LNCaP clone FGC (cell line): ENCODE data around the gene LHB.
"Not testable (repeated sequence)": the region's sequence is repeated elsewhere in the genome, so short reads cannot be mapped to it uniquely, and the experiment has no call there.

Experiments
- DNase-seq: peaks from one replicate; pipeline ENCODE4 v3.0.0-alpha.2; 2011; ENCODE audit warnings: low read depth
- H3K4me3 ChIP-seq: 2 replicates; pipeline ENCODE4 v1.5.1; 2011; ENCODE audit warnings: mild to moderate bottlenecking, low read depth, low read length, control low read depth
- TF ChIP-seq, protein P1 (sequence below): IDR thresholded peaks from 2 replicates; pipeline ENCODE4 v1.5.1; 2012; ENCODE audit warnings: mild to moderate bottlenecking; ENCODE audit not compliant: control insufficient read depth, insufficient read depth; ENCODE audit errors: extremely low read depth

The LHB gene

DNA sequence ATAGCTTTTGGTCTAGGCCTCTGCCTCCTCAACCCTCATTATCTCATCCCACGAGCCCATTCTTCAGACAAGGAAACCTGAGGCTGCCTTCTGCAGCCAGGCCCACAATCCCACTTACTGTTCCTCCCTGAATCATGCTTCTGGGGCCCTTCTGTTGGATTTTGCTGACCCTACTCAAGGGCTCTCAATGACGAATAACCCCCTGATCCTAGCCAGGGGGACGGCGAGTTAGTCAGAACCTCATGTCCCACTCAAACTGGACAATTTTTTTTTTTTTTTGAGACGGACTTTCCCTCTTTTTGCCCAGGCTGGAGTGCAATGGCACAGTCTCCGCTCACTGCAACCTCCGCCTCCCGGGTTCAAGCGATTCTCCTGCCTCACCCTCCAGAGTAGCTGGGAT lies 5.2 kb upstream of the LHB start:
- TF ChIP-seq, protein P1, sequence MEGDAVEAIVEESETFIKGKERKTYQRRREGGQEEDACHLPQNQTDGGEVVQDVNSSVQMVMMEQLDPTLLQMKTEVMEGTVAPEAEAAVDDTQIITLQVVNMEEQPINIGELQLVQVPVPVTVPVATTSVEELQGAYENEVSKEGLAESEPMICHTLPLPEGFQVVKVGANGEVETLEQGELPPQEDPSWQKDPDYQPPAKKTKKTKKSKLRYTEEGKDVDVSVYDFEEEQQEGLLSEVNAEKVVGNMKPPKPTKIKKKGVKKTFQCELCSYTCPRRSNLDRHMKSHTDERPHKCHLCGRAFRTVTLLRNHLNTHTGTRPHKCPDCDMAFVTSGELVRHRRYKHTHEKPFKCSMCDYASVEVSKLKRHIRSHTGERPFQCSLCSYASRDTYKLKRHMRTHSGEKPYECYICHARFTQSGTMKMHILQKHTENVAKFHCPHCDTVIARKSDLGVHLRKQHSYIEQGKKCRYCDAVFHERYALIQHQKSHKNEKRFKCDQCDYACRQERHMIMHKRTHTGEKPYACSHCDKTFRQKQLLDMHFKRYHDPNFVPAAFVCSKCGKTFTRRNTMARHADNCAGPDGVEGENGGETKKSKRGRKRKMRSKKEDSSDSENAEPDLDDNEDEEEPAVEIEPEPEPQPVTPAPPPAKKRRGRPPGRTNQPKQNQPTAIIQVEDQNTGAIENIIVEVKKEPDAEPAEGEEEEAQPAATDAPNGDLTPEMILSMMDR = no peak
- no peak overlapping the region for H3K4me3 ChIP-seq
- no peak for DNase-seq

DNA sequence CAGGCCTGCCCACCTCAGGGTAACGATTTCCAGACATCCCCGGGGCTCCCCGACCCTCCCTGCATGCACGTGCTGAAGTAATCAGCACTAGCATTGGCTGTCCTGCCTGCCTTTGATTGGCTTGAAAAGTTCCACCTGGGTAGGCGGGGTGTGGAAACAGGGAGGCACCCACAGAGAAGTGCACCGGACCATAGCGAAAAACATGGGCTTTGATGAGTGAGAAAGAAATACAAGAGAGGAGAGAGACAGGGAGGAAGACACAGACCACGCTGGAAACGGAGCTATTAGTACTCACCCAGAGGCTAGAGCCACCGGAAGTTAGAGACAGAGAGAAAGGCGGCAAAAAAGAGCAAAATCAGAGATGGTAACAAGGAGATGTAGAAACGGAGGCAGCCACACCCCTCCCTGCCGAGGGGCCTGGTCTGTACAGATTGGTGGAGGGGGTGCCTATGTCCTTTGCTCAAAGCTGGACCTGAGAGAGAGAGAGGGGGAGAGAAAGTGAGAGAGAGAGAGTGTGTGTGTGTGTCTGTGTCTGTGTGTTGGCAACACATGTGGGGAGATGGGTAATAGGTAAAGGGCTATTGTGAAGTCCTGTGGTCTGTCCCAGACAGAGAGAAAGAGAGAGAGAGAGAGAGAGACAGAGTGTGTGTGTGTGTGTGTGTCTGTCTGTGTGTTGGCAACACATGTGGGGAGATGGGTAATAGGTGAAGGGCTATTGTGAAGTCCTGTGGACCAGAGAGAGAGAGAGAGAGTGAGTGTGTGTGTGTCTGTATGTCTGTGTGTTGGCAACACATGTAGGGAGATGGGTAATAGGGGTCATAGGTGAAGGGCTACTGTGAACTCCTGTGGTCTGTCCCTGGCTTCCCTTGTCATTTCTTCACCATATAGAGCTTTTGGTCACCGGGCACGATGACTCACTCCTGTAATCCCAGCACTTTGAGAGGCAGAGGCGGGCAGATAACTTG lies 4.3 kb upstream of the LHB start:
- TF ChIP-seq, protein P1 = no peak
- no peak for DNase-seq
- no peak overlapping the region for H3K4me3 ChIP-seq

DNA sequence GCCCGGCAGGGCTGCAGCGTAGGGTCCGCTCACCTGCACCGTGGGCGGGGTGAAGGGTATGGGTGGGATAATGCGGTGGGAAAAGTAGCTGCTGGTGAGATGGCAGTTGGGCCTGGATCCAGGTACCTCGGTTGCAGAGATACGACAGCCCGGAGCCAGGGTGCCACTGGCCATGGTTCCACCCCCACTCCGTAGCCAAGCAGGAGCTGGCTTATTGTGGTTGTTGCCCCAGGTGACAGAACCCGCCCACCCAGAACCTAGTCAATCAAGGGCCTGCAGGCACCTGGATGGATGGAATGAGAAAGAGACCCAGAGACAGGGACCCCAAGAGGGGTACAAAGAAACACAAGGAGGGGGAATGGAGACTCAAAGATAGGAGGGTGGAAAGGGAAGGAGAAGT lies 3.5 kb upstream of the LHB start:
- DNase-seq = no peak
- TF ChIP-seq, protein P1 = no peak
- H3K4me3 ChIP-seq = no peak overlapping the region

DNA sequence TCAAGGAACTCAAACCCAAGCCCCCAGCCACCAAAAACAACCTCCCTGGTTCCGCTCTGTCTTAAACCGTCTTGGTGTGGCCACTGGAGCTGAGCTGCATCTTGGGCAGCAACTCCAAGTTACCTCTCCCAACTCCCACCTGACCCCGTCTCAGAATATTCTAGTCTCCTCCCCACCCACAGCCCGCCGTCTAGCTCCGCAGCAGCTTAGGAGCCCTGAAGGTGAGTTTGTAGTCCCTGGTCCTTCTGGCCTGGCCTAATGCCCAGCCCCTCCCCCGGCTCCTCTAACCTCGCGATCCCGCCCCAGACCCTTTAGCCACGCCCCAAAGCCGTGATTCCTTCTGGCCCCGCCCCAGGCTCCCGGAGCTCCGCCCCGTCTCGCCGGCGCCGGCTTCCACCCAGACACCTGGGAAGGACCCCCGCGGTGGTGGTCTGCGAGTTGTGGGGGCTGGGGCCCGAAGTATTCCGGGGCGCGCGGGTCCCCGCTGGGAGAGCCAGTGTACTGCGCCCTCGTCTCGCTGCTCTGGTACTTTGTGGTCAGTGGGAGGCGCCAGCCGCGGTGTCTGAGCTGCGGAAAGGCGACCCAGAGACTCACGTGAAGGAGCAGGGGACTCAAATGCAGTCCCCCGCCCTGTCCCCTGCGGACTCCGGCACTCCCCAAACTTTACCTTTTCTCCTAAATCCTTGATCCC lies 2.5 kb upstream of the LHB start:
- TF ChIP-seq, protein P1 = 0 out of 2 replicates have a peak, but pooled peaks have one; percentile 1
- DNase-seq = no peak
- H3K4me3 ChIP-seq = peak overlapping the region; percentile 41

DNA sequence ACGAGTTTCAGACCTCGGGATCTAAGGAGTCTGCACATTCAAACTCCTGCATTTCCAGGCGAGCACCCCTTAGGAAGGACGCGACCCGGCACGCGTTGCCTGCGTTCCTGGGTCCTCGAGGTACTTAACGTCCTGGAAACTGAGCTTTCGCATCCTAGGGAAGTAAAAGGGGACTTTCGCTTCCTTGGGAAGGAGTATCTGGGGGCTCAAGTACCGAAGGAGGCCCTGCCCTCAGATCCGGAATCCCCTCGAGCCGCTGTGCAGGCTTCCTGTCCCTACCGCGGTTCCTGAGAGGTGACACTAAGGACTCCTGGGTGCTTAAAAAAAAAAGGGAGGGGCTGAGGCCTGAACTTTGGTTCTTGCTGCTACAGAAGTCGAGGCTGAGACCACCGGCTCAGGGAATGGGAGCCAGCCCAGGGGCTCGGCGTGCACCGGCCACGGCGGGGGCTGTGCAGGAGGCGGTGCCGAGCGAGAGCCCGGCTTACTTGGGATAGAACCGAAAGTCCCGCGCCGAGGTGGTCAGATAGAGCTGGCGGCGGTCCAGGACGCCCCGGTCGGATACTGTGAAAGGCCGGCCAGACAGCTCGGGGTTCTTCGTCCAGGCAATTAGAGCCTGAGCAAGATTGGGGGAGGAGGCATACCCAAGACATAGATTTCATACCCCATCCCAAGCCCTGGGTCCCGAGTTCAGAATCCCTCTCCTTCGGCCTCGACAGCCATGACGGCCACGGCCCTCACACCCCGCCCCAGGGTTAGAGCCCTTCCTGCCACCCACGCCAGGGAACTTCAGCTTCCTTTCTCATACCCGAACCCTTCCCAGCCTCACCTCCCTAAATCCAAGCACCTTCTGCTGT lies 1.7 kb upstream of the LHB start:
- not testable (repeated sequence) for H3K4me3 ChIP-seq, DNase-seq

DNA sequence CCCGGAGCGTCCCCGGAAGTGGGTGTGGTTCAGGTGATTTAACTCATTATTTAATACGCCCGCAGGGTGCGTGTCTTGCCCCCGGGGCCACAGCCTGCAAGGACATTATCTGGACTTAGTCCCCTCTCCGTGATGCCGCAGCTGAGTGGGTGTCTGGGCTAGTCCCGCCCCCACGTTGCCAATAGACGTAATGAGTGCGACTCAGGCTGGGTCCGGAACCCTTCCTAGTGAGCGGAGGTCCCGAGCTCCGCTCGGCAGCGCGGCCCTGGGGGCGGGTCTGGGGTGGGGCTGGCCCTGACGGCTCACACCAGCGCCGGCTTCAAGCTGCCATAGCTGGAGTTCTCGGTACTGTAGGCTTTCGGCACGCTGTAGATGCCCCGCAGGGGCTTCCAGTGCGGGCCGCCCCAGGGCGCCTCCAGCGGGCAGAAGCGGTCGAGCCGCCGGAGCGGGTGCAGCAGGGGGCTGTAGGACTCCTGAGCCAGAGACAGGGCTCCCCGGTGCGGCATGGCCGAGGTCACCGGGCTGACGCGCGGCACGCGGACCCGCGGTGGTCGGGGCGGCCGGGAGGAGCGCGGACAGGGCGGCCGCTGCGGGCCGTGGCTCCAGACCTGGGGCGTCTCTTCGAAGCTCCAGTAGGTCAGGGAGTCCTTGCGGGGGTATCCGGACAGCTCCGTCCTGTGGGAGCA lies 918 bp upstream of the LHB start:
- DNase-seq = no peak

More for the DNA sequence above, 918 bp upstream of the LHB start:
- H3K4me3 ChIP-seq = peak overlapping the region; percentile 11; the same call in 1 of the 2 replicates
- TF ChIP-seq, protein P1 = peak; percentile 23
